LNCAP (cell line): ENCODE results near the gene SUSD4.

ENCODE experiments used
- TF ChIP-seq, protein P1 (sequence below): fragments of 450-650 bp; IDR thresholded peaks from 2 replicates; pipeline ENCODE4 v1.5.1; 2017; ENCODE audit warnings: mild to moderate bottlenecking

The SUSD4 gene

GRCh38 chr1:223202376-223203033, 161.5 kb downstream of the SUSD4 start:
- TF ChIP-seq, protein P1, sequence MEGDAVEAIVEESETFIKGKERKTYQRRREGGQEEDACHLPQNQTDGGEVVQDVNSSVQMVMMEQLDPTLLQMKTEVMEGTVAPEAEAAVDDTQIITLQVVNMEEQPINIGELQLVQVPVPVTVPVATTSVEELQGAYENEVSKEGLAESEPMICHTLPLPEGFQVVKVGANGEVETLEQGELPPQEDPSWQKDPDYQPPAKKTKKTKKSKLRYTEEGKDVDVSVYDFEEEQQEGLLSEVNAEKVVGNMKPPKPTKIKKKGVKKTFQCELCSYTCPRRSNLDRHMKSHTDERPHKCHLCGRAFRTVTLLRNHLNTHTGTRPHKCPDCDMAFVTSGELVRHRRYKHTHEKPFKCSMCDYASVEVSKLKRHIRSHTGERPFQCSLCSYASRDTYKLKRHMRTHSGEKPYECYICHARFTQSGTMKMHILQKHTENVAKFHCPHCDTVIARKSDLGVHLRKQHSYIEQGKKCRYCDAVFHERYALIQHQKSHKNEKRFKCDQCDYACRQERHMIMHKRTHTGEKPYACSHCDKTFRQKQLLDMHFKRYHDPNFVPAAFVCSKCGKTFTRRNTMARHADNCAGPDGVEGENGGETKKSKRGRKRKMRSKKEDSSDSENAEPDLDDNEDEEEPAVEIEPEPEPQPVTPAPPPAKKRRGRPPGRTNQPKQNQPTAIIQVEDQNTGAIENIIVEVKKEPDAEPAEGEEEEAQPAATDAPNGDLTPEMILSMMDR, result no peak

DNA sequence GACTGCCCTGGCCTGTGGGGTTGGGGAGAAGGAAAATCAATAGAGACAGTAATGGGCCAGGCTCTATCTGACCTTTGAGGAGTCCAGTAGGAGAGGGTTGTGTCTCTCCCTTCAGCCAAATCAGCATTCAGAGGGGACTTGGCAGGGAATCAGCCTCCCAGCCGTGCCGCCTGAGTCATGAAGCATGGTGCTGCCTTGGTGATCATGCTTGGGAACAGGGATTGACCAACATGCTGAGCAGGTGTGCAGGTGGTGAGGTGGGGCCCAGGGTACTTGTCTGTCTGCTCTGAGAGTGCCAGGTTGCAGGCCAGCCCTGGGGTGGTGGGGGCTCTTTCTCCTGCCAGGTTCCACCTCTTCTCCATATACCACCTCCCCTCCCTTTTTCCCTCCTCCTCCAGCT, 162.0 kb downstream of the SUSD4 start:
- TF ChIP-seq, protein P1, result no peak

- TF ChIP-seq, protein P1, result no peak
These were observed 163.1 kb downstream of the SUSD4 start for GRCh38 chr1:223200903-223201302.

- TF ChIP-seq, protein P1, result no peak
These were observed 164.8 kb downstream of the SUSD4 start for GRCh38 chr1:223199094-223199647.

DNA sequence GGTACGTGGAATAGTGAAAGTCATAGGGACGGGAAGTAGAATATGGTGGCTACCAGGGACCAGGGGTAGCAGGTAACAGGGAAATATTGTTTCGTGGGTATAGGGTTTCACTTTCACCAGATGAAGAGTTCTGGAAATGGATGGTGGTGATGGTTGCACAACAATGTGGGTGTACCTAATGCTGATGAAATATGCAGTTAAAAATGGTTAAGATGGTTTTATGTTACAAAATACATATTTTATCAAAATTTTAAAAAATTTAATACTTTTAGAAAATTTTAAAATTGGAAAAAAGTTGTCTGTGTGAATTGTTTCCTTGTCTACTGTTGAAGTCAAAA, 165.4 kb downstream of the SUSD4 start:
- TF ChIP-seq, protein P1, result no peak

GRCh38 chr1:223197923-223198627, 165.9 kb downstream of the SUSD4 start:
- TF ChIP-seq, protein P1, result no peak

GRCh38 chr1:223189903-223190724, 173.9 kb downstream of the SUSD4 start:
- TF ChIP-seq, protein P1, result no peak
